ENCODE measurements around the gene PDZD2. TPM values are rescaled to one million over a fixed set of nuclear protein-coding genes. Genes with fewer than 3 reads are reported as not detected.

PDZD2 gene
- total RNA-seq, 1 experiment from 2014 or later = 2.2 TPM

DNA sequence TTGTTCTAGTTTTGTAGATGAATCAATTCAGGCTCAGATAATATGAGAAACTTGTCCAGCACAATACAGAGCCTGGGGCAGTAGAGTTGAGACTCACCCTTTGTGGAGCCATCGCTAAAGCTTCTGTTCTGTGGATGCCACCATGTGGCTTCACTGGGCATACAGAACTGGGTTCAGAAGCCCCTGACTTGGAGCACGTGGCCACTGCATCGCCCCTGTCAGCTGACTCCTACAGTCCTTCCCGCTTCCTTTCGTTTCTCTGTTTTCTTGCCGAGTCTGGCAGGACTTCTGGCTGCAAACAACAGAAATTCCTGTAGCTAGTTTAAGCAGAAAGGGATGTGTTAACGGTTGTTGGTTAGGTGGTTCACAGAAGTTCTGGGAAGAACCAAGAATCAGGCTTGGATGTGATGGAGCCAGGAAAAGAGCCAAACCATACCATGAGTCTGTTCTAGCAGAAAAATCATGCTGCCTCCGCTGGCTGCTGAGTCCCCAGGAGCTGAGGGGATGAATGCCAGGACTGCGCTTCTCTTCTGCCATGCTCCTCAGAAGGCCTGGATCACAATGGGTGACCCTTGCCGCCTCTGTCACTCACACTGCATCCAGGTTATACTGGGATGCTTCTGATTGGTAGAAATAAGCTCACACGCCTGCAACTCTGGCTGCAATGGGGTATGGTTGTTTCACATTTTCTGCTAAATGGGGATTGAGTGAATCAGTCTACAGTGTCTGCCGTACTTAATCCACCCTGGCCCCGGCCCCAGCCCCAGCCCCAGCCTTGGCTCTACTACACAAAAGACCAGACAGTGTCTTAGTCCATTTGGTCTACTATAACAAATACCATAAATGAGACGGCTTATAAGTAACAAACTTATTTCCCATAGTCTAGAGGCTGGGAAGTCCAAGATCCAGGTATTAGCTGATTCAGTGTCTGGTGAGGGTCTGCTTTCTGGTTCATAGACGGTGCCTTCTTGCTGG lies 272.6 kb downstream of the PDZD2 start:
- Histone ChIP-seq H3K27ac (ENCODE audit: low read depth, low read length, poor library complexity, severe bottlenecking) (no peak overlapping the region), H3K4me3 (ENCODE audit: low read depth, low read length, poor library complexity, severe bottlenecking) (no peak overlapping the region), H3K36me3 (ENCODE audit: insufficient read depth, low read length, poor library complexity, severe bottlenecking) (no peaks in the 10 kb centered on the region), H3K27me3 (replicated peaks; ENCODE audit: insufficient read depth, low read depth, low read length, poor library complexity) (no peaks in the 10 kb centered on the region), H3K9me3 (ENCODE audit: low read depth, low read length, poor library complexity, severe bottlenecking) (no peaks in the 10 kb centered on the region), H3K4me1 (ENCODE audit: insufficient read depth, low read length, poor library complexity, severe bottlenecking) (no peaks in the 10 kb centered on the region)
- no peak for DNase-seq (ENCODE audit: low spot score)
- intact Hi-C loops (cut with micrococcal nuclease; ENCODE audit: unreplicated experiment) = no loop called here
- ChIA-PET CTCF (no interaction called here), POLR2A (ENCODE audit: low non-redundant PET) (no interaction called here)
- BruUV-seq (replicated peaks) = no TSS peak
- TF ChIP-seq, protein P1, sequence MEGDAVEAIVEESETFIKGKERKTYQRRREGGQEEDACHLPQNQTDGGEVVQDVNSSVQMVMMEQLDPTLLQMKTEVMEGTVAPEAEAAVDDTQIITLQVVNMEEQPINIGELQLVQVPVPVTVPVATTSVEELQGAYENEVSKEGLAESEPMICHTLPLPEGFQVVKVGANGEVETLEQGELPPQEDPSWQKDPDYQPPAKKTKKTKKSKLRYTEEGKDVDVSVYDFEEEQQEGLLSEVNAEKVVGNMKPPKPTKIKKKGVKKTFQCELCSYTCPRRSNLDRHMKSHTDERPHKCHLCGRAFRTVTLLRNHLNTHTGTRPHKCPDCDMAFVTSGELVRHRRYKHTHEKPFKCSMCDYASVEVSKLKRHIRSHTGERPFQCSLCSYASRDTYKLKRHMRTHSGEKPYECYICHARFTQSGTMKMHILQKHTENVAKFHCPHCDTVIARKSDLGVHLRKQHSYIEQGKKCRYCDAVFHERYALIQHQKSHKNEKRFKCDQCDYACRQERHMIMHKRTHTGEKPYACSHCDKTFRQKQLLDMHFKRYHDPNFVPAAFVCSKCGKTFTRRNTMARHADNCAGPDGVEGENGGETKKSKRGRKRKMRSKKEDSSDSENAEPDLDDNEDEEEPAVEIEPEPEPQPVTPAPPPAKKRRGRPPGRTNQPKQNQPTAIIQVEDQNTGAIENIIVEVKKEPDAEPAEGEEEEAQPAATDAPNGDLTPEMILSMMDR (conservative IDR thresholded peaks at IDR 0.05; ENCODE audit: low read depth, low read length) = no peak
- no peak for TF ChIP-seq EZH2 (IDR thresholded peaks at IDR 0.05; ENCODE audit: borderline replicate concordance, low read depth, low read length, poor library complexity, severe bottlenecking)

DNA sequence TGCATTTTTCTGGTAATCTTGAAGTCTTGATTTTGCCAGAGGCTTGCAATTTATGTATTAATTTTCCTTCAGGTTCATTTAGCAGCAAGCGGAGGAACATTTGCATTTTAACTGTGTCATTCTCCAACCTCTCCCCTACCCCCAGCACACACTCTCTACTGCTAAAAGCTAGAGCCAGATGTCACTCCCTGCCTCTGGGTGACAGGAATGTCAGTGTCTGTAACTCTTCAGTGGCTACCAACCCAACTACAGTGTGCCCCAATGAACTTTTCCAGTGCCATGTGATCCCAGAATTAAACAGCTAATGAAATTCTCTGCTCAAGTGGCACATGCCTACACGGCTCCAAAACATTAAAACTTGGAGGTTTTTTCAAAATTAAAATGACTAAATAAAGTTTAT lies 274.9 kb downstream of the PDZD2 start:
- Histone ChIP-seq H3K9me3 (ENCODE audit: low read depth, low read length, poor library complexity, severe bottlenecking) (no peaks in the 10 kb centered on the region), H3K4me3 (ENCODE audit: low read depth, low read length, poor library complexity, severe bottlenecking) (no peak overlapping the region), H3K27ac (ENCODE audit: low read depth, low read length, poor library complexity, severe bottlenecking) (no peak overlapping the region), H3K4me1 (ENCODE audit: insufficient read depth, low read length, poor library complexity, severe bottlenecking) (no peaks in the 10 kb centered on the region), H3K36me3 (ENCODE audit: insufficient read depth, low read length, poor library complexity, severe bottlenecking) (no peaks in the 10 kb centered on the region), H3K27me3 (replicated peaks; ENCODE audit: insufficient read depth, low read depth, low read length, poor library complexity) (no peaks in the 10 kb centered on the region)
- intact Hi-C loops (cut with micrococcal nuclease; ENCODE audit: unreplicated experiment) = no loop called here
- no peak for DNase-seq (ENCODE audit: low spot score)
- CTCF ChIA-PET = no interaction called here
- no TSS peak for BruUV-seq (replicated peaks)
- POLR2A ChIA-PET (ENCODE audit: low non-redundant PET) = no interaction called here
- TF ChIP-seq, protein P1 (conservative IDR thresholded peaks at IDR 0.05; ENCODE audit: low read depth, low read length) = no peak
- TF ChIP-seq EZH2 (IDR thresholded peaks at IDR 0.05; ENCODE audit: borderline replicate concordance, low read depth, low read length, poor library complexity, severe bottlenecking) = no peak

DNA sequence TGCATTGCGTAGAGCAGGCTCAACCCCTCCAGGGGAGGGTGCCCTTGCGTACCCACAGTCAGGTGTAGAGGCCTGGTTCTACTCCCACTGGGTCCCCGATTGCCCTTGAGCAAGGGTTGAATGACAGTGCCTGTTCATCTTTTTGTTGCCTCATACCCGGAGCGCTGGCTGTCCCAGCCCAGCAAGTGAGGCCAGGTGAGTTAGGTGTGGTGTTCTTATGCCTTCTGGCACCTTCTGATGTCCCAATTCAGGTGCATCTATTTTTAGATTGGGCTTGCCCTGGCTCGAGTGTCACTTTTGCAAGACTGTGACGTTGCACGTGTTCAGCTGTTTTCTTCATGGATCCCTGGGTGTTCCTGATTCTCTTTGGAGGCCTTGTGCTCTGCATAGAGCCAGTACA lies 277.4 kb downstream of the PDZD2 start:
- intact Hi-C loops (cut with micrococcal nuclease; ENCODE audit: unreplicated experiment) = no loop called here
- ChIA-PET POLR2A (ENCODE audit: low non-redundant PET) (no interaction called here), CTCF (no interaction called here)
- TF ChIP-seq, protein P1 (conservative IDR thresholded peaks at IDR 0.05; ENCODE audit: low read depth, low read length) = no peak
- TF ChIP-seq EZH2 (IDR thresholded peaks at IDR 0.05; ENCODE audit: borderline replicate concordance, low read depth, low read length, poor library complexity, severe bottlenecking) = no peak
- Histone ChIP-seq H3K27ac (ENCODE audit: low read depth, low read length, poor library complexity, severe bottlenecking) (no peak overlapping the region), H3K9me3 (ENCODE audit: low read depth, low read length, poor library complexity, severe bottlenecking) (no peaks in the 10 kb centered on the region), H3K36me3 (ENCODE audit: insufficient read depth, low read length, poor library complexity, severe bottlenecking) (no peaks in the 10 kb centered on the region), H3K27me3 (replicated peaks; ENCODE audit: insufficient read depth, low read depth, low read length, poor library complexity) (no peaks in the 10 kb centered on the region), H3K4me3 (ENCODE audit: low read depth, low read length, poor library complexity, severe bottlenecking) (no peak overlapping the region), H3K4me1 (ENCODE audit: insufficient read depth, low read length, poor library complexity, severe bottlenecking) (no peaks in the 10 kb centered on the region)
- BruUV-seq (replicated peaks) = no TSS peak
- no peak for DNase-seq (ENCODE audit: low spot score)
